PFSK-1 (cell line): ENCODE results near the gene FAM229A.

Source experiments
- FOXP2 ChIP-seq: optimal IDR thresholded peaks from 2 replicates; pipeline ENCODE3; 2011; ENCODE audit warnings: borderline replicate concordance, control low read depth, inconsistent platforms; ENCODE audit not compliant: insufficient read depth; ENCODE audit errors: extremely low read length, extremely low read depth
- POLR2AphosphoS5 ChIP-seq: IDR thresholded peaks from 2 replicates; pipeline ENCODE4 v1.6.1; 2012; ENCODE audit warnings: low read depth, mild to moderate bottlenecking, control low read depth, low read length, moderate library complexity
- REST ChIP-seq, 2 experiments: IDR thresholded peaks; 2 replicates each; pipeline versions ENCODE4 v1.6.1 to v1.8.0; 2011 to 2012; ENCODE audit warnings: low read depth in 2 of 2, low read length in 2 of 2, control low read depth in 1 of 2, inconsistent platforms in 1 of 2, mild to moderate bottlenecking in 1 of 2, moderate library complexity in 1 of 2; ENCODE audit not compliant: insufficient read depth in 1 of 2
- SIN3A ChIP-seq: IDR thresholded peaks from 2 replicates; pipeline ENCODE4 v1.6.1; 2012; ENCODE audit warnings: mild to moderate bottlenecking, low read length, moderate library complexity, borderline replicate concordance; ENCODE audit not compliant: insufficient read depth
- TAF1 ChIP-seq: IDR thresholded peaks from 2 replicates; pipeline ENCODE4 v1.6.1; 2012; ENCODE audit warnings: low read length, control low read depth, borderline replicate concordance; ENCODE audit not compliant: insufficient read depth

GRCh38 chr1:32361674-32362473 lies 411 bp downstream of the FAM229A start:
- no peak for TF ChIP-seq SIN3A
- TF ChIP-seq POLR2AphosphoS5 = no peak
- no peak for TF ChIP-seq REST (IDR thresholded peaks at IDR 0.05; ENCODE audit: insufficient read depth in 1 of 2, low read depth in 2 of 2, low read length in 2 of 2)
- TF ChIP-seq TAF1 = no peak
- TF ChIP-seq FOXP2 = no peak
